Panc1 (cell line): Measurements from ENCODE around the gene CXCR3.

Experiments
- CTCF ChIP-seq: fragments of 450-650 bp; IDR thresholded peaks from 2 replicates; pipeline ENCODE4 v1.5.1; 2017; ENCODE audit warnings: mild to moderate bottlenecking
- POLR2AphosphoS5 ChIP-seq: IDR thresholded peaks from 2 replicates; pipeline ENCODE4 v1.6.1; 2012; ENCODE audit warnings: mild to moderate bottlenecking, low read depth, low read length, moderate library complexity
- REST ChIP-seq, 2 experiments: IDR thresholded peaks; 2 replicates each; pipeline ENCODE4 v1.6.1; 2011 to 2012; ENCODE audit warnings: low read depth in 2 of 2, control low read depth in 1 of 2, low read length in 1 of 2, mild to moderate bottlenecking in 1 of 2, moderate library complexity in 1 of 2; ENCODE audit not compliant: insufficient read depth in 1 of 2
- SIN3A ChIP-seq: IDR thresholded peaks from 2 replicates; pipeline ENCODE4 v1.6.1; 2012; ENCODE audit warnings: low read depth, mild to moderate bottlenecking, low read length, moderate library complexity, borderline replicate concordance; ENCODE audit not compliant: insufficient read depth

GRCh38 chrX:71618303-71618721 is at the start of gene CXCR3:
- TF ChIP-seq CTCF = no peak
- no peak for TF ChIP-seq POLR2AphosphoS5
- no peak for TF ChIP-seq REST (IDR thresholded peaks at IDR 0.05; ENCODE audit: insufficient read depth in 1 of 2, low read depth in 2 of 2, low read length in 1 of 2)
- no peak for TF ChIP-seq SIN3A
